ENCODE results near the gene CCDC32.

- no peak for TF ChIP-seq CTCF (IDR thresholded peaks at IDR 0.05)
- TF ChIP-seq POLR2A (IDR thresholded peaks at IDR 0.05), result no peak
Measured at GRCh38 chr15:40613080-40613479, 48.2 kb upstream of the CCDC32 start.
